NCI-H446 treated with DMSO at 0.1 percent for 48 hours (cell line): ENCODE data around the gene EEF1A2.

Experiments used
- DNase-seq: peaks from one replicate; lab custom pipeline; 2025; lab: John Stamatoyannopoulos, UW

The EEF1A2 gene

DNA sequence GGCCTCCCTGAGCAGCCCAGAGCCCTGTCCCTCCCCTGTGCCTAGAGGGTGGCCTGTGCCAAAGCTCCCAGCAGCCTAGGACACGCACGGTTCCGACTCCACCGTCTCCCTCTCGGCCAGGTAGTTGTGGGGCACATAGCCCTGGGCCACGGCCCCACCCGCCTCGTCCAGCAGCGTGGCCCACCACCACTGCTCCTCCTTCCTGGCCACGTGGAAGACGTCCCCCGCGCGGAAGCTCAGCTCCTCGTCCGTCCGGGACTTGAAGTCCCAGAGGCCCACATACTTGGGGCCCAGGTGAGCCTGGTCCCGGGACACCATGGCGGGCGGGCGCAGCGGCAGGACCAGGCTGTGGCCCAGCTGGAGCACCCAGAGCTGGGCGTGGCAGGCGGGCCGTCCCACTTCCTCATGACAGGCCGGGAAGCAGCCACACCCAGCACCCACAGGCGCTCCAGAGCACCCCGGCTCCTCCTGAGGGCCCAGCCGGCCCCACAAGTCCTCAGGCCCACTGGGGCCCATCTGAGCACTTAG lies 38.2 kb upstream of the EEF1A2 start, which contains the start of gene PTK6:
PTK6 (minus strand) TSS at position 380 of the 528 bp plus-strand sequence; CDS start at position 318, 62 bp downstream.
- DNase-seq = no peak

DNA sequence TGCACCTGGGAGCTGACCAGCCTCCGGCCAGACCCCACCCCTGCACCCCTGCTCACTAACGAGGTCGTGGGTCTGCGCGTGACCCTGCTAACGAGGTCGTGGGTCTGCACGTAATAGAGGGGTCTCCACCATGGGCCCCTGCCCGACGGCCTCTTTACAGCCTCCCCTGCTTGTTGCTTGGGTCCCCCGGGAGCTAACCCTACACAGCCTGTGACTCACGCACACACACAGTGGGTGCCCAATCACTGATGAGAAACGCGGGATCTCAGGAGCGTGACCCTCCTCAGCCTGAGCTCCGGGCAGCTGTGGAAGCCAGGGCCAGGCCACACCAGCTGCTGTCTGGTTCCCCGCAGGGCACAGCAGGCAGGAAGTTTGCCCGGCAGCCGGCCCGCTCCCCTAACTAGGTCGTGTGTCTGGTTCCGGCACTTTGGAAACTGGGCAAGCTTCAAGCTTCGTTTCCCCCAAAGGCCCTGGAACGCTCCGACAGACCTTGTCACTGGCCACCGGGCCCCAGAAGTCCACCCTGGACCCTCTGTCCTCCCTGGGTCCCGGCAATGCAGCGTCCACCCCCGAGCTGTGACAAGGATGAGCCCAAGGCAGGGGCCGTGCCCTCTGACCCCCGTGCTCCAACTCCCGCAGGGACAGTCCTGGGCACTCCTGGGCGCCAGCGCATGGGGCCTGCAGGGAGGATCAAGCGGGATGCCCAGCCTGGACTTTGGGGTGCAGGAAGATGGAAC lies 37.5 kb upstream of the EEF1A2 start:
- no peak for DNase-seq

DNA sequence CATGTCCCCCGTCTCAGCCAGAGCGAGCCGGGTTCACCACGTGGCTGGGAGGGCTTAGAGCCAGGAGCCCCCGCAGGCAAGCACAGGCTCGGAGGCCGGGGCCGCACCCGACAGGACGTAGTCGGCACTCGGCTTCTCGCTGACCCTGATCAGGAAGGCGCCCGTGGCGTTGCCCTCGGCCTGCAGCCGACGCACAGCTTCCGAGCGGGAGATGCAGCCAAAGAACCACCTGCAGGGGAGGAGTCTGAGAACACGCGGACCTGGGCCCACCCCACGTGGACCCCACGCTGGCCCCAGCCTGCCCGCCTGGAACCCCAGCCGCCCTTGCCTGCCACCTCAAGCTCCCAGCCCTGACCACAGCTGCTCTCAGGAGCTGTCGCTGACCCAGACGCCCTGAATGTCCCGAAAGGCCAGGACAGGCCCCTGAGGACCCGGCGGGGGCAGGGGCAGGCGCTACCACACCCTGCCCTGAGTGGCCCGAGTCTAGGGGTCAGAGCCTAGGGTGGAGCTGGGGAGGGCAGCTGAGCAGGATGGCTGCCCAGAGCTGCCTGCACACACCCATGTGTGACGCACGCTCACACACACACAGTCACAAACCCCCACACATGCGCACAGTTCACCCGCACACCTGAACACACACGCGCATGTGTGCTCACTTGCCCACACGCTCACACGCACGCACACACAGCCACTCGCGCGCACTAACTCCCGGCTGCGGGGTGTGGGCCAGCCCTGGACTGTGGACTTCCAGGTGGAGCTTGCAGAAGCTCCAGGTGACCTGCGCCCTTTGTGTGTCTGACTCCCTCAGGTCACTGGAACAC lies 36.2 kb upstream of the EEF1A2 start:
- DNase-seq = no peak

DNA sequence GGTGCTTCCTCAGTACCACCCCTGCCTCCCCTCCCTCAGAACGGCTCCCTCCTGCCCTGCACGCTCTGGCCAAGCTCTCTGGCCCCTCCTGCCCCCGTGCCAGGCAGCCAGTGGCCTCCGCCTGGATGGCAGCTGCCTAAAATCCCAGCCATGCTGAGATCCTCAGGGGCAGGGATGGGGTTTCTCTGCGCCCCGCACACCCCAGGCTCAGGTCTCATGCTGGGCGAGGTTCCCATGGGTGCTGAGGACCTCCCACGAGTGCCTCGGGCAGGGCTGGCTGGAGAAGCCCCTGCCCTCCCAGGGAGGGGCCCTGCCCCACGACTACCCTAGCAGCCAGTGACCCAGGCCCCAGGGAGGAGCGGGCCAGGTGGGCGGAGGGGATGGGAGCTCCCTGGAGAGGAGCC lies 35.5 kb upstream of the EEF1A2 start:
- no peak for DNase-seq

DNA sequence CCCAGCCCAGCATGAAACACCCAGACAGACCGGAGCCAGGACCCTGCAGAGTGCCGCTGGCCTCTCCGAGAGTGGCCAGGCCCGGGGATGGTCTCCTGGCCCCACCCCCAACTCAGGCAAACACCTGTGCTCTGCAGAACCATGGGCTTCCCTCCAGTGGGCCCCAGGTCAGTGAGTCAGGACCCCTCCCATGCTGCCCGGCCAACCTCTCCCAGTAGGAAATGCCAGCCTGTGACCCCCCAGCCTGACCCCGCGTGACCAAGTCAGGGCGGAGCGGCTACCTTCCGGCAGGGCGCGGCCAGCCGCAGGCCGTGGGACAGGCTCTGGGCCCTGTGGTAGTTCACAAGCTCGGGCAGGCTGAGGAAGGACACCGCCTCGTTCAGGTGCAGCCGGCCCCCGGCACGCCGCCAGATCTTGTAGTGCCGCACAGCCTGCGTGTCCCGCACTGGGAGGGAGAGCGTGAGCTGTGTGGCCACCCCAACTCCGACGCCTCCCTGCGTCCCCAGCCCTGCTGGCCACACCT lies 35.0 kb upstream of the EEF1A2 start:
- DNase-seq = no peak

DNA sequence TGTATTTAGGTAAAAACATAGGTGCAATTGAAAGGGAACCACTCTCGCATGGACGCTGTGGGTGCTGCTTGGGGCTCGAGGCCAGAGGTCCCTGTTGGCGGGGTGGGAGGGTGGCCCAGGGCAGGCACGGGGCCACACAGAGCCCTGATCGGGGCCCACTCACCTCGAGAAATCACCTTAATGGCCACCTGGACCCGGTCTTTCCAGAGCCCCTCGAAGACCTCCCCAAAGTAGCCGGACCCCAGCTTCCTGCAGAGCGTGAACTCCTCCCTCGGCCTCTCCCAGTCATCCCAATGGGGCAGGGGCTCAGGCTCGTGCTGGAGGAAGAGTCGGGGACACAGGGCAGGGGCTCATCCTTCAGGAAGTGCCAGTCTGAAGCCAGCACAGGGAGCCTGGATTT lies 34.5 kb upstream of the EEF1A2 start:
- no peak for DNase-seq

DNA sequence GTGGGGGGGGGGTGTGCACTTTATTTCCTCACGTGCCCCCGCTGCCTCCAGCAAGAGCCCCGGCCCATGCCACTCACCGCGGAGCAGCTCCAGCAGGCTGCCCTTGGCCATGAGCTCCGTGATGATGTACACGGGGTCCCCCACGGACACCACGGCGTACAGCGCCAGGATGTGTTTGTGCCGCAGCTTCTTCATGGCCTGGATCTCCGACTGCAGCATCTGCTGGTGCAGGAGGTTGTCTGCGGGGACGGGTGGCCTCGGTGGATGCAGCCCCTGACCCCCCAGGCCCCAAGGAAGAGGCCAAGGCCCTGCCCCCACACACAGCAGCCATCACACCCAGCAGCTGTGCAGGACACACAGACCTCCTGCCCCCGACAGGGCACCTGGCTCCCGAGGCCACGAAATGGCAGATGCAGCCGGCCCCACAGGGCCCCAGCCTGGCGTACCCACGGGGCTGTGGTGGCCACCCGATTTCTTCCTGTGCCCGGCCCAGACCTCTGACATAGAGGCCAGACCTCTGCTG lies 33.6 kb upstream of the EEF1A2 start:
- no peak for DNase-seq

DNA sequence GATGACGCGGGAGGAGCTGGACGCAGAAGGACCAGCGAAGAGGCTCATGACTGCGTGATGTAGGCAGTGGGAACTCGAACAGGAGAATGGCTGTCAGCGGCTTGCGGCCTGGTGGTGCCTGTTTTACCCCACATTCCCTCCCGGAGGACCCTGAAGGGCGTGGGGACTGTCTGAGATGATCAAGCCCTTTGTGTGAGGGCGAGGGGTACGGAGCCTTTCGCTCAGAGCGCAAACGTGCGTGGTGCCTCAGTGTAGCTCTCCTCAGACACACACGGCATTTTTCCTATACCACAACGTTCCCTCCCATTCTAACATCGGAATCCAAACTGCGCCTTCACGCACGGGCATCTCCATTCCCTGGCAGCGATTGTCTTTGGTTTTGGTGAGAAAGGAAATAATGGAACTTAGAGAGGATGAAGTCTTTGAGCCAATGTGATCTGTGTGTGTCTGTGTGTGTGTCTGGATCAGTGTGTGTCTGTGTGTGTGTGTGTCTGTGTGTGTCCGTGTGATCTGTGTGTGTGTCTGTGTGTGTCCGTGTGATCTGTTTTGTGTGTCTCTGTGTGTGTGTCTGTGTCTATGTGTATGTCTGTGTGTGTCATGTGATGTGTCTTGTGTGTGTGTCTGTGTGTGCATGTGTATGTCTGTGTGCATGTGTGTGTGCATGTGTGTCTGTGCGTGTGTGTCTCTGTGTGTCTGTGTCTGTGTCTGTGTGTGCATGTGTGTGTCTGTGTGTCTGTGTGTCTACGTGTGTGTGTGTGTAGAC lies 33.0 kb upstream of the EEF1A2 start:
- DNase-seq = no peak

DNA sequence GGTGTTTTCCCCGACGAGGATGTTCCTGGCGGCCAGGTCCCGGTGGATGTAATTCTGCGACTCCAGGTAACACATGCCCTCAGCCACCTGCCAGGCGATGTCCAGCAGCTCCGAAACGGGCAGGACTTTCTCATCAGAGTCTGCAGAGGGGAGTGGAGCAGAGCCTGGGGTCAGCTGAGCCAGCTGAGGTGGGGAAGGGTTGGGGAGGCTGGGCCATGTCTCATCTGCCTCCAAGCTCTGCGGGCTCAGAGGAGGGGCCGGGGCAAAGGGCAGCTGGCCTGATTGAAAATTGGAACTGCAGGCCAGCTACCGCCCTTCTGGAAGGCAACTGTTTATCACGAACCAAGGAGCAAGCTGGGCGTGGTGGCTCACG lies 31.9 kb upstream of the EEF1A2 start:
- no peak for DNase-seq

DNA sequence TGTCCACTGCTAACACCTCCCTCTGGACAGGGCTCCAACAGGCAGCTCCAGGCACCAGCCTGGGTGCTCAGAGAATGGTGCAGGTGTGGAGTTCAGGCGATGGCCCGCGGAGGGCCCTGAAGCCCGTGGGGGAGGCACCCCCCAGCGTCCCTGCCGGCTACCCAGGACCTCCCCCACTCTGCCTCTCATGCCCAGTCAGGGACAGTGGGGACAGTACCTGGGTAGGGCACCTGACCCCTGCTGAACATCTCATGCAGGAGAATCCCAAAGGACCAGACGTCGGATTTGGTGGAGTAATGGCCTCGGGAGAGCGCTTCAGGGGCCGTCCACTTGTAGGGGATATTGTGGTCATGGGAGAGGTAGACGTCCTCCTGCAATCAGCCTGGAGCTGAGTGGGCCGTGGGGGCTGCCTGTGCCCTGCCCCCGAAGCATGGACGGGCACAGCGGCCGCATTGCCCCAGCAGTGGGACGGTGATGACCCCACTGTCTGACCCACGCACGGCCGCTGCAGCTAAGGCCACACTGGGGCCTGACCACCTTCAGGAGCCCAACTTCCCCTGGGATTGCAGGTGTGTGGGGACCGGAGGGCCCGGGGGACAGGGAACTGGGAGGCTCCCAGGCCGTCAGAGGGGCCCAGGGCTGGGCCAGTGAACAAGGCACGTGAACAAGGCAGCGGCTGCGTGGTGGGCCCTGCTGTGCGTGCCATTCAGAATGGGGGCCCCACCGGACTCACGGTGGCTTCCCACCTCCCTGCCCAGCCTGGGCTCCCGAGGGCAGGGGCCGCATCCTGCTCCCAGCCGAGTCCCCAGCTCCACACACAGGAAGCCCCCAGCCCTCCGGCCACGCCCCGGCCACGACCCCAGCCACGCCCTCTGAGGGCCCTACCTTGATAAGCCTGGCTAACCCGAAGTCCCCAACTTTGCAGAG lies 31.2 kb upstream of the EEF1A2 start:
- DNase-seq = no peak

DNA sequence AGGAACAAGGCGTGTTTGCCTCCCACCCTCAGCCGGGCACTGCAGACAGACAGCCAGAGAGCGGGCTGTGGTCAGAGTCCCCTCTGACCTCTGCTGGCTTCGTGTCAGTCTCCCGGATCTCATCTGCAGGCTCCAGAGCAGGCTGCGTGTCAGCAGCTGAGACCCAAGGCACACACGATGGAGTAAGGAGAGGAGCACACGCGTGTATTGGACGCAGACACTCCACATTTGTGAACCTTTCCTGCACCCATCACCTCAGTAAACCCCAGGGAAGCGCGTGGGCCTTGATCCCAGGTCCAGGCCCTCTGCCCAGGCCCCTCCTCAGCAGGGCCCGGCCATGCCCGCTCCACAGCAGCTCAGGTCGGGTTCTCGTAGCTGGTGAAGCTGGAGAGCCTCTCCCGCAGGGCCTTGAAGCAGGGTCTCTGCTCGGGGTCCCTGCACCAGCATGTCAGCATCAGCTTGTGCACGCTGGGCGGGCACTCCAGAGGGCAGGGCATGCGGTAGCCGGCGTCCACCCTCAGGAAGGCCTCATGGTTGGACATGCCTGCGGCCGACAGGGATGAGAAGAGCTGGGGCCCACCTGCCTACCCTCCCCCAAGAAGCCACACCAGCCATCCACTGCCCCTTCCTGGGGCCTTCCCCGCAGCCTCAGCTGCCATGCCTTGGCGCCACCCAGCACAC lies 30.4 kb upstream of the EEF1A2 start:
- no peak for DNase-seq

DNA sequence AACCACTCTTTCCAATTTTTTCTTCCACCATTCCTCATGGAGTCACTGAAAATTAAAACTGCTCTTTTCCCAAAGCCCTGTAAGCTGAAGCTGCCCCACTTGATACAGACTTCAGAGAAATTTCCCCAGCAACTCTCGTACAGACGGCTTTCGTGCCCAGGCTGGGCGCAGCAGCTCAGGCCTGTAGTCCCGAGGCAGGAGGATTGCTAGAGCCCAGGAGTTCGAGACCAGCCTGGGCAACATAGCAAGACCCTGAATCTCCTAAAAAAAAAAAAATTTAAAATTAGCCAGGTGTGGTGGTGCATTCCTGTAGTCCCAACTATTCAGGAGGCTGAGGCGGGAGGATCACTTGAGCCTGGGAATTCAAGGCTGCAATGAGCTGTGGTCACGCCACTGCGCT lies 28.3 kb upstream of the EEF1A2 start:
- no peak for DNase-seq

DNA sequence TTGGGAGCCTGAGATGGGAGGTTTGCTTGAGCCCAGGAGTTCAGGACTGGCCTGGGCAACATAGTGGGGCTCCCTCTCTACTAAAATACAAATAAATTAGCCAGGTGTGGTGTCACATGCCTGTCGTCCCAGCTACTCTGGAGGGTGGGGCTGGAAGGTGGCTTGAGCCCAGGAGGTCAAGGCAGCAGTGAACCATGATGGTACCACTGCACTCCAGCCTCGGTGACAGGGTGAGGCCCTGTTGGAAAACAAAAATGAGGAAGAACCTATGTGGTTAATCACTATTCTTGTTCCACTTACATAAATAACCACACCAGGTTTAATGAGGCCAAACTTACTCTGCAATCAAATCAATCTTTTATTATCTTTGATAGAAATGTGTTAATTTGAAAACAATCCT lies 27.1 kb upstream of the EEF1A2 start:
- DNase-seq = no peak

DNA sequence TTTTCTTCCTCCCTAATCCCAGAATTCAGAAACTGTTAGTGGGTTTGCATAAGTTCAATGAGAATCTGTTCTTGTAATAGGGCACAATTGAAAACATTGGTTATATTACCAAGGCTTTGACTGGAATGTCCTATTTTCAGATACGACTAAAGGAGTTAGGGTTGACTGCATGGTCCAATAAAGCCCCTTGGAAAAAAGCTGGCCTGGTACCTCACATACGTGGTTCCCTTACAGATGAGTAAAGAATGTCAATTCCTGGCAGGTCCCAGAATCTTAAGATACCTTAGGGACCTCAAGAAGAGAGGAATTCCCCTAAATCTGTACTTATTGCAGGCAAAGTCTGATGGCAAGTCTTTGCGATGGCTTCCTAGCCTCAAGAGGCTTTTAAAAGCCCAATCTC lies 26.3 kb upstream of the EEF1A2 start:
- no peak for DNase-seq

DNA sequence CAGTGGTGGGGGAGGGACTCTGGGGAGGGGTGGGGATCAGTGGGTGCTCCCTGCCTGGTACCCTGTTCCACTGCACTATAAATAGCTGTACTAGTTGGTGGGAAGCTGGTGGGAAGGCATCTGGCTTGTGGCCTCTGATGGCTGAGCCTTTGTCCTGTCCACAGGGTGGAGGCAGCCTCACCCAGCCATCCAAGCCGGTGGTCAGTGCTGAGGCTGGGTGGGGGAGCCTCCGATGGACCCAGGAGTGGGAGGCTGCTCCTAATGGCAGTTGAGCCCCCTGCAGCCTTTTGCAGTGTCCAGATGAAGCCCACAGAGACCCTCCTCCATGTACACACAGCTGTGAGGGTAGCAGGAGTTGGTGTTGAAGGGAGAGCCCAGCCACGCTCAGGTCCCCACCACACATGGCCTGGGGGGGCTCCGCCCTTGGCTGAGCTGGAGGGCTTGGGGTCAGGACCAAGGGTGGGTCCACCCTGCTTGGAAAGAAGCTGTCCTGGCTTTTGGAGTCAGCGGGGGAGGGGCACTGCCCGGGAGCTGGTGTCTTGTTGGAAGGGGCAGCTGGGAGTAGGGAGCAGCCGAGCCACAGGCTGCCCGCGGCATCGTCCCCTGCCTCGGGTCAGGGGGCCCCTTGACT lies 24.2 kb upstream of the EEF1A2 start:
- no peak for DNase-seq

DNA sequence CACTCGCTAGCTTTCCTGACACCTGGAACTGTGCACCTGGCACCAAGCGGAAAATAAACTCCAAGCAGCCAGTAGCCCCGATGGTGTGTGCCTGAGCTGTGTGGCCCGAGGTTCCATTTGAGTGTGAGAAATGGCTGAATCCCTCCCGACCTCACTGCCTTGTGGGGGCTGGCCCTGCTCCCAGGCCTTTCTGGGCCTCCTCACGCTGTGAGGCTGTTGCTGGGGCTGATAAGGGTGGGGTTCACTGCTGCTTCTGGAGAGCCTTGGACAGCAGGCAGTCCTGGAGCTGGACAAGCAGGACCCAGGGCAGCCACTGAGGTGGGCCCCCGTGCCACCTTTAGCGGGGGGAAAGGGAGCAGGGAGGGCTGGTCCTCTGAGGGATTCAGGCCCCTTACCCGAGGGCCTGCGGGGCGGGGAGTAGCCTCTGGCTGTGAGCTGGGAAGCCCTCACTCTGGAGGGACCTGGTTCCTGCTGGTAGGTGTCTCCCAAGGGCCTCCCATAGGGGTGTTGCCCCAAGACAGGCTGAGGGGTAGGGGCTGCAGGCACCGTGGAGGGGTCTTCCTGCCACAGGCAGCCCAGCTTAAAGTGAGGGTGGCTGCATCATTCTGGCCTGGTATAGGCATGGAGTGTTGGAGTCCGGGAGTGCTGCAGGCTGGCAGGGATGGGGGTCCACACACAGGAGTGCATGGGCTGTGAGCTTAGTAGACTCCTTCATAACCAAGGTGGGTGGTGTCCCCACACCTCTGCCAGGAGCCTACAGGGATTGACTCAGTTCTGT lies 23.4 kb upstream of the EEF1A2 start:
- DNase-seq = no peak

DNA sequence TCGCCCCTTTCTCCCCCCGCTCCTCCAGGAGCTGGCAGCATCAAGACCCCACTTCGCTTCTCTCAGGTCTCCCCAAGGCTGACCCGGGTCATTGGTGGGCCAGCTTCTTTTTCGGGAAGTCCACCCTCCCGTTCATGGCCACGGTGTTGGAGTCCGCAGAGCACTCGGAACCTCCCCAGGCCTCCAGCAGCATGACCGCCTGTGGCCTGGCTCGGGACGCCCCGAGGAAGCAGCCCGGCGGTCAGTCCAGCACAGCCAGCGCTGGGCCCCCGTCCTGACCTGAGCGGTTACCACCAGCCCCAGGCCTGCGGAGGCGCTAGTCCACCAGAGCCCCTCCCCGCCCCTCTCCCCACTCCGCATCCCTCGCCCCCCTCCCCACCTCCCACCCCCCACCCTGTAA lies 22.7 kb upstream of the EEF1A2 start:
- no peak for DNase-seq

DNA sequence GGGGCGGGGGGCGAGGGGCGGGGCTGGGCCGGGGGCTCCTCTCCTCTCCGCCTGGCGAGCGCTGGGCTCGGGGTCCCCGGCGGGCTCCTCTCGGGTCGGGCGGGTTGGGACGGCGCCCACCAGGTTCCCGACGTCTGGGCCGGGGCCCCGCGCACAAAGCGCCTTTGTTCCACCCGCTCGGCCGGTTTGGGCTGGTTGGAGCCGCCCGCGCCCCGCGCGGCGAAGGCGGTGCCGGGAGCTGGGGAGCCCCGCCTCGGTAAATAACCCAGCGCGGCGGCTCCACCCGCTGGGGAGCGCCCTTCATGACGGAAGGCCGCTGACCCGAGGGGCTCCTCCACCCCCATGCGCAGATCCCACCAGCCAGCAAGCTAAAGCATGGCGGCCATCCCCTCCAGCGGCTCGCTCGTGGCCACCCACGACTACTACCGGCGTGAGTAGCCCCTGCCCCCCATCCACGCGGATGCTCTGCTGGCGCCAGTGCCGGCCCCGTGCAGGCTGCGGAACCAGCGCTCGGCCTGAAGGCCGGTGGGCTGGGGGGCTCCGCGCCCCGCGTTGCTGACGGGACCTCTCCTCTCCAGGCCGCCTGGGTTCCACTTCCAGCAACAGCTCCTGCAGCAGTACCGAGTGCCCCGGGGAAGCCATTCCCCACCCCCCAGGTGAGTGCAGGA lies 22.2 kb upstream of the EEF1A2 start:
- peak; percentile 45 for DNase-seq
